WTC11 (cell line): ENCODE data around the gene USP34.

Experiments used
- ATF1 ChIP-seq: sonication (generic); formaldehyde crosslinking; IDR thresholded peaks from 2 replicates; pipeline ENCODE4 v1.8.1; 2023; ENCODE audit warnings: mild to moderate bottlenecking, moderate library complexity, missing genetic modification reagents
- CTCF ChIP-seq: fragments of 200-600 bp; IDR thresholded peaks from 2 replicates; pipeline ENCODE4 v1.8.0; 2022; ENCODE audit warnings: antibody characterized with exemption
- E2F1 ChIP-seq: sonication (generic); formaldehyde crosslinking; IDR thresholded peaks from 2 replicates; pipeline ENCODE4 v1.8.0; 2022; ENCODE audit warnings: mild to moderate bottlenecking, missing genetic modification reagents
- MAX ChIP-seq: sonication (generic); formaldehyde crosslinking; IDR thresholded peaks from 2 replicates; pipeline ENCODE4 v1.8.0; 2022; ENCODE audit warnings: mild to moderate bottlenecking, missing genetic modification reagents
- NFATC4 ChIP-seq: fragments of 250-450 bp; sonication (Bioruptor Pico); IDR thresholded peaks from 2 replicates; pipeline ENCODE4 v1.9.0; 2021; ENCODE audit warnings: mild to moderate bottlenecking
- NFYB ChIP-seq: sonication (generic); formaldehyde crosslinking; conservative IDR thresholded peaks from 2 replicates; pipeline ENCODE4 v1.8.0; 2022; ENCODE audit warnings: low read depth, missing genetic modification reagents
- NR2C2 ChIP-seq: sonication (generic); formaldehyde crosslinking; IDR thresholded peaks from 2 replicates; pipeline ENCODE4 v1.8.0; 2022; ENCODE audit warnings: mild to moderate bottlenecking, missing genetic modification reagents
- PRRX2 ChIP-seq: fragments of 250-450 bp; sonication (Bioruptor Pico); IDR thresholded peaks from 2 replicates; pipeline ENCODE4 v1.8.0; 2021; ENCODE audit warnings: mild to moderate bottlenecking
- USF1 ChIP-seq: sonication (generic); formaldehyde crosslinking; IDR thresholded peaks from 2 replicates; pipeline ENCODE4 v1.8.0; 2022; ENCODE audit warnings: mild to moderate bottlenecking, missing genetic modification reagents
- USF2 ChIP-seq: sonication (generic); formaldehyde crosslinking; IDR thresholded peaks from 2 replicates; pipeline ENCODE4 v1.8.1; 2023; ENCODE audit warnings: mild to moderate bottlenecking, missing genetic modification reagents, moderate library complexity
- ZNF512 ChIP-seq: sonication (generic); formaldehyde crosslinking; IDR thresholded peaks from 2 replicates; pipeline ENCODE4 v1.8.1; 2022; ENCODE audit warnings: missing genetic modification reagents, borderline replicate concordance

- TF ChIP-seq MAX (CRISPR knock-in tag) (no peak), CTCF (no peak), USF2 (no peak), NFATC4 (CRISPR knock-in tag) (no peak), NFYB (CRISPR knock-in tag) (no peak), USF1 (CRISPR knock-in tag) (no peak), NR2C2 (CRISPR knock-in tag) (no peak), E2F1 (CRISPR knock-in tag) (no peak), PRRX2 (CRISPR knock-in tag) (no peak), ATF1 (CRISPR knock-in tag) (no peak), ZNF512 (CRISPR knock-in tag) (no peak)
Measured at GRCh38 chr2:61456746-61457420, 14.0 kb downstream of the USP34 start.
